Subcutaneous adipose tissue (tissue), 4 donors: ENCODE measurements around the gene HMX3. TPM values are rescaled to one million over a fixed set of nuclear protein-coding genes. Genes with fewer than 3 reads are reported as not detected.

Source experiments
- CTCF ChIP-seq: fragments of 450-650 bp; IDR thresholded peaks from one replicate; pipeline ENCODE4 v1.5.1; 2016; ENCODE audit warnings: low read depth, mild to moderate bottlenecking, control low read depth, antibody characterized with exemption, moderate library complexity
- total RNA-seq, 4 donors: library from RNA; depleted of rRNA; stranded (reverse); fragments of >200 nt; gene quantifications; one replicate each; pipeline ENCODE4 v1.1.0, GENCODE V29; 2016

Gene HMX3
- total RNA-seq, 4 donors from 2014 or later: not detected

- TF ChIP-seq CTCF: no peak
Observed at GRCh38 chr10:123154711-123155505, 19.1 kb downstream of the HMX3 start.

GRCh38 chr10:123156078-123156477 is 20.3 kb downstream of the HMX3 start:
- no peak for TF ChIP-seq CTCF

- no peak for TF ChIP-seq CTCF
Observed at GRCh38 chr10:123157210-123157609, 21.4 kb downstream of the HMX3 start.

- no peak for TF ChIP-seq CTCF
Observed at GRCh38 chr10:123158682-123159081, 22.9 kb downstream of the HMX3 start.

- TF ChIP-seq CTCF: no peak
Observed at GRCh38 chr10:123160311-123160980, 24.7 kb downstream of the HMX3 start.

GRCh38 chr10:123164319-123164718 is 28.5 kb downstream of the HMX3 start:
- no peak for TF ChIP-seq CTCF

- no peak for TF ChIP-seq CTCF
Observed at GRCh38 chr10:123165445-123166072, 29.8 kb downstream of the HMX3 start.
